Endothelial cell (in vitro differentiated cells): ENCODE results near the gene EGR4. TPM values are rescaled to one million over a fixed set of nuclear protein-coding genes. Genes with fewer than 3 reads are reported as not detected.

Experiments
- DNase-seq: peaks from one replicate; pipeline ENCODE4 v3.0.0; 2021; ENCODE audit warnings: low spot score
- H3K27ac Mint-ChIP-seq: one replicate; pipeline ENCODE4 v1.8.0; 2021; ENCODE audit warnings: mixed read lengths, inconsistent platforms; ENCODE audit not compliant: unreplicated experiment
- H3K27me3 Mint-ChIP-seq: one replicate; pipeline ENCODE4 v1.8.0; 2021; ENCODE audit warnings: mild to moderate bottlenecking, moderate library complexity, mixed read lengths, inconsistent platforms; ENCODE audit not compliant: unreplicated experiment
- H3K36me3 Mint-ChIP-seq: one replicate; pipeline ENCODE4 v1.8.0; 2021; ENCODE audit warnings: mild to moderate bottlenecking, low read depth, mixed read lengths, inconsistent platforms; ENCODE audit not compliant: unreplicated experiment
- H3K4me1 Mint-ChIP-seq: one replicate; pipeline ENCODE4 v1.8.0; 2021; ENCODE audit warnings: mild to moderate bottlenecking, mixed read lengths, inconsistent platforms; ENCODE audit not compliant: unreplicated experiment
- H3K4me3 Mint-ChIP-seq: one replicate; pipeline ENCODE4 v1.8.0; 2021; ENCODE audit warnings: mild to moderate bottlenecking, mixed read lengths, inconsistent platforms; ENCODE audit not compliant: unreplicated experiment
- H3K9me3 Mint-ChIP-seq: one replicate; pipeline ENCODE4 v1.8.0; 2021; ENCODE audit warnings: mixed read lengths, inconsistent platforms; ENCODE audit not compliant: unreplicated experiment
- long read RNA-seq: library from polyadenylated mRNA; unstranded; transcript quantifications from one replicate; pipeline ENCODE4 v2.0.0, GENCODE V29; 2020; ENCODE audit not compliant: unreplicated experiment
- total RNA-seq: library from RNA; stranded (reverse); fragmentation: NEBNext Ultra II Directional; extraction: Animal tissue kit (Norgen Biotek cat#: 25700); gene quantifications from one replicate; pipeline ENCODE4 v1.2.1, GENCODE V29; 2021; ENCODE audit not compliant: unreplicated experiment
- TF ChIP-seq, protein P1 (sequence below): fragments of 200-600 bp; sonication (generic); IDR thresholded peaks from one replicate; pipeline ENCODE4 v1.5.0; 2021; ENCODE audit warnings: antibody characterized with exemption; ENCODE audit not compliant: unreplicated experiment

EGR4 gene
- total RNA-seq = 0.15 TPM
- long read RNA-seq = 0 reads

DNA sequence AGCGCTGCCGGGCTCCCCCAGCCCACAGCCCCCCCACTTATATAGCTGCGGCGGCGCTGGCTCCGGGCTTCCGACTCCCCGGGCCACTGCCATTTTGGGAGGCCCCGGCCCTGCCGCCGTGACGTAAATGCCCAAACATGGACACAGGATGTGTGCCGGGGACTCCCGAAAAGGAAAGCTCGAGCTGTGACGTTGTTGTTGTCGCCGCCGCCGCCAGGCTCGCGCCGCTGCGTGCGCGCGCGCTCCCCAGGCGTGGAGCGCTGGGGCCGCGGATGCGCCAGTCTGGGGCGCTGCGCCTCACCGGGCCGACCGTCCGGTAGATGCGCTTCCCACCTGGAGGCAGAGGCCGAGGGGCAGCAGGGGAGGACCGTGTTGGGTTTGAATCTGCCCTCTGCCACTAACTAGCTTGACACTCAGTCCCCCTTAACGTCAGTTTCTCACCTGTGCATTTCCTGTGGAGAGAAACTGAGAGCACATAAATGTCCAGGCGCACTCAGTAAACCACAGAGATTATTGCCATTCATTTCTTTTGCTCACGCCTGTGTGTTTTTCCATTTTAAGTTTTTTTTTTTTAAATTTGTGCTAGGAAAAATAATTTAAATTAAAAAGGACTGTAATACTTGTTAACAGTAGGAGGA lies at the start of gene EGR4:
TSS of gene EGR4 (minus strand) at position 15 of the 638 bp plus-strand sequence. CDS start 231 bp downstream, outside the sequence.
- no peaks in the 10 kb centered on the region for H3K4me1 Mint-ChIP-seq
- H3K4me3 Mint-ChIP-seq = peak within 1 kb of the TSS; percentile 62
- no peaks in the 10 kb centered on the region for H3K9me3 Mint-ChIP-seq
- H3K36me3 Mint-ChIP-seq = peaks cover 6% of the 10 kb centered on the region
- peak; percentile 58 for DNase-seq
- peaks cover 22% of the 10 kb centered on the region for H3K27me3 Mint-ChIP-seq
- TF ChIP-seq, protein P1, sequence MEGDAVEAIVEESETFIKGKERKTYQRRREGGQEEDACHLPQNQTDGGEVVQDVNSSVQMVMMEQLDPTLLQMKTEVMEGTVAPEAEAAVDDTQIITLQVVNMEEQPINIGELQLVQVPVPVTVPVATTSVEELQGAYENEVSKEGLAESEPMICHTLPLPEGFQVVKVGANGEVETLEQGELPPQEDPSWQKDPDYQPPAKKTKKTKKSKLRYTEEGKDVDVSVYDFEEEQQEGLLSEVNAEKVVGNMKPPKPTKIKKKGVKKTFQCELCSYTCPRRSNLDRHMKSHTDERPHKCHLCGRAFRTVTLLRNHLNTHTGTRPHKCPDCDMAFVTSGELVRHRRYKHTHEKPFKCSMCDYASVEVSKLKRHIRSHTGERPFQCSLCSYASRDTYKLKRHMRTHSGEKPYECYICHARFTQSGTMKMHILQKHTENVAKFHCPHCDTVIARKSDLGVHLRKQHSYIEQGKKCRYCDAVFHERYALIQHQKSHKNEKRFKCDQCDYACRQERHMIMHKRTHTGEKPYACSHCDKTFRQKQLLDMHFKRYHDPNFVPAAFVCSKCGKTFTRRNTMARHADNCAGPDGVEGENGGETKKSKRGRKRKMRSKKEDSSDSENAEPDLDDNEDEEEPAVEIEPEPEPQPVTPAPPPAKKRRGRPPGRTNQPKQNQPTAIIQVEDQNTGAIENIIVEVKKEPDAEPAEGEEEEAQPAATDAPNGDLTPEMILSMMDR = no peak
- H3K27ac Mint-ChIP-seq = no peak within 1 kb of the TSS

DNA sequence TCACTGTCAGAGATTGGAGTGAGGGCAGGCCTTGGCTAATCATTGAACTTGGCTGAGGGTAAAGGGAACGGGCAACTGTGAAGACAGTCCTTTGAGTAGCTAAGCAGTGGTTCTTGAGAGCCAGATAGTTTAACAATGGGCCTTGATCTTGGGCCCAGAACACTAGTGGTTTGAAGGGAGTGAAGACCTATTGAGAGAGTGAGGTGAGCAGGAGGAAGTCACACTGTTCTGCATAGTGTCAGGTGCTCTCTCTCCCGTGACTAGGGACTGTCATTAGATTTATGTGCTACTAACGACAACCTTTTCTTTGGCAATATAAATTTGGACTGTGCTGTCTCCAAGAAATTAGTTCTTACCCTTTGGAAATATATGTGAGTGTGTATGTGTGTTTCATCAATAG lies 47.7 kb upstream of the EGR4 start:
- Mint-ChIP-seq H3K4me1 (no peaks in the 10 kb centered on the region), H3K4me3 (no peak overlapping the region), H3K36me3 (no peaks in the 10 kb centered on the region), H3K27ac (no peak overlapping the region), H3K27me3 (no peaks in the 10 kb centered on the region), H3K9me3 (no peaks in the 10 kb centered on the region)
- no peak for DNase-seq
- TF ChIP-seq, protein P1 = no peak

DNA sequence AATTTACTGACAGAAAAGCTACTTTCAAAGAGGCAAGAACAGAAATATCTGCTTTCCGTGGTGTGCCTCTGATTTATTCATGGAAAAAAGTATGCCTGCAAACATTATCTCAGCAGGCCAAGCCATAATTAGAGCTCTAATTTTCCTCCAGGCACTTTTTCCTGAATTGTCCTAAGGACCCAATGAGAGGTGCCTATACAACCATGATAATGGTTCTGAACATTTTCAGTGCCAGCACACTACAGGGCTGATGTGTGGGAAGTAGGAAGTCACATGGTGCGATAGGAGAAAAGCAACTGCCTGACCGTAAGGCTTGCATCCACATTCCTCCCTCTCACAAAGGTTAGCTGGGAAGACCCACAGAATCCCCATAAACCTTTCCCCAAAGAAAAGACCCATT lies 45.9 kb upstream of the EGR4 start:
- Mint-ChIP-seq H3K27me3 (no peaks in the 10 kb centered on the region), H3K36me3 (no peaks in the 10 kb centered on the region), H3K4me3 (no peak overlapping the region), H3K9me3 (no peaks in the 10 kb centered on the region), H3K4me1 (no peaks in the 10 kb centered on the region), H3K27ac (no peak overlapping the region)
- TF ChIP-seq, protein P1 = no peak
- no peak for DNase-seq

DNA sequence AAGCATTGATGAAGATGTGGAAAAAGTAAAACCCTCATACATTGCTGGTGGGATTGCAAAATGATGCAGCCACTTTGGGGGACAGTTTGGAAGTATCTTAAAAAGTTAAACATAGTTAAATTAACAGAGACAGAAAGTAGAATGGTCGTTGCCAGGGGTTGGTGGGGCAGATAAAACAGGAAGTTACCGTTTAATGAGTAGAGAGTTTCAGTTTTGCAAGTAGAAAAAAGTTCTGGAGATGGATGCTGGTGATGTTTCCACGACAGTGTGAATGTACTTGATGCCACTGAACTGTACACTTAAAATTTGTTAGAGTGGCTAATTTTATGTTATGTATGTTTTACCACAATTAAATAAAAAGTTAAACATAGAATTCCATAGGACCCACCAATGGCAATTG lies 44.5 kb upstream of the EGR4 start:
- H3K27me3 Mint-ChIP-seq = no peaks in the 10 kb centered on the region
- no peak overlapping the region for H3K27ac Mint-ChIP-seq
- no peak for DNase-seq
- no peak overlapping the region for H3K4me3 Mint-ChIP-seq
- H3K9me3 Mint-ChIP-seq = no peaks in the 10 kb centered on the region
- H3K4me1 Mint-ChIP-seq = no peaks in the 10 kb centered on the region
- TF ChIP-seq, protein P1 = no peak
- no peaks in the 10 kb centered on the region for H3K36me3 Mint-ChIP-seq

DNA sequence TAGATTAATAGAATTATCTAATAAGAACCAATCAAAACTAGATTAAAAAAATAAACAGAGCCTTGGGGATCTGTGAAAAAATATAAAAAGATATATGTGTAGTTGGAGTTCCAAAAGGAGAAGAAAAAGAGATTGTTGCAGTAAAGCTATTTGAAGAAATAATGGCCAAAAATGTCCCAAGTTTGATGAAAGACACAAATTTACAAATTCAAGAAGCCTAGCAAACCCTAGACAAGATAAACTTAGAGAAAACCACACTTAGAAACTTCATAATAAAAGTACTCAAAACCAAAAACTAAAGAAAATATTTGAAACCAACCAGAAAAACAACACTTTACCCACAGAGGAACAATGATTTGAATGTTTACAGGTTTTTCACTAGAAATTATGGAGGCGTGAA lies 41.3 kb upstream of the EGR4 start:
- no peaks in the 10 kb centered on the region for H3K4me1 Mint-ChIP-seq
- H3K27me3 Mint-ChIP-seq = no peaks in the 10 kb centered on the region
- no peak overlapping the region for H3K27ac Mint-ChIP-seq
- no peak overlapping the region for H3K4me3 Mint-ChIP-seq
- DNase-seq = no peak
- H3K36me3 Mint-ChIP-seq = no peaks in the 10 kb centered on the region
- TF ChIP-seq, protein P1 = no peak
- H3K9me3 Mint-ChIP-seq = no peaks in the 10 kb centered on the region
